ENCODE results near the gene NDFIP2.

The NDFIP2 gene

GRCh38 chr13:79543883-79544282 is 62.9 kb downstream of the NDFIP2 start:
- no peak for TF ChIP-seq SPI1 (IDR thresholded peaks at IDR 0.05; ENCODE audit: borderline replicate concordance, low read depth)
- no peak for TF ChIP-seq POLR2AphosphoS5 (IDR thresholded peaks at IDR 0.05; ENCODE audit: low read depth)
- TF ChIP-seq CTCF (IDR thresholded peaks at IDR 0.05; ENCODE audit: insufficient read depth, low read length) = no peak
- TF ChIP-seq GABPA (IDR thresholded peaks at IDR 0.05; ENCODE audit: low read depth) = no peak
- TF ChIP-seq REST (IDR thresholded peaks at IDR 0.05; ENCODE audit: insufficient replicate concordance, low read depth) = no peak
- DNase-seq (ENCODE audit: low read depth in 1 of 2, low spot score in 1 of 2) = no peak
- no peaks in the 10 kb centered on the region for H3K27me3 ChIP-seq (ENCODE audit: insufficient read depth, poor library complexity, severe bottlenecking)
- no peak overlapping the region for H3K27ac ChIP-seq (replicated peaks)
- H3K4me3 ChIP-seq (replicated peaks; ENCODE audit: insufficient read depth, low read length) = no peak overlapping the region

GRCh38 chr13:79547211-79548195 is 66.5 kb downstream of the NDFIP2 start:
- Histone ChIP-seq H3K4me3 (replicated peaks; ENCODE audit: insufficient read depth, low read length) (no peak overlapping the region), H3K27ac (replicated peaks) (no peak overlapping the region), H3K27me3 (ENCODE audit: insufficient read depth, poor library complexity, severe bottlenecking) (no peaks in the 10 kb centered on the region)
- no peak for DNase-seq (ENCODE audit: low read depth in 1 of 2, low spot score in 1 of 2)
- TF ChIP-seq GABPA (IDR thresholded peaks at IDR 0.05; ENCODE audit: low read depth) (no peak), REST (IDR thresholded peaks at IDR 0.05; ENCODE audit: insufficient replicate concordance, low read depth) (no peak), SPI1 (IDR thresholded peaks at IDR 0.05; ENCODE audit: borderline replicate concordance, low read depth) (no peak), CTCF (IDR thresholded peaks at IDR 0.05; ENCODE audit: insufficient read depth, low read length) (no peak), POLR2AphosphoS5 (IDR thresholded peaks at IDR 0.05; ENCODE audit: low read depth) (no peak)

- DNase-seq (ENCODE audit: low read depth in 1 of 2, low spot score in 1 of 2) = no peak
- Histone ChIP-seq H3K27ac (replicated peaks) (no peak overlapping the region), H3K4me3 (replicated peaks; ENCODE audit: insufficient read depth, low read length) (no peak overlapping the region), H3K27me3 (ENCODE audit: insufficient read depth, poor library complexity, severe bottlenecking) (no peaks in the 10 kb centered on the region)
- no peak for TF ChIP-seq REST (IDR thresholded peaks at IDR 0.05; ENCODE audit: insufficient replicate concordance, low read depth)
- no peak for TF ChIP-seq SPI1 (IDR thresholded peaks at IDR 0.05; ENCODE audit: borderline replicate concordance, low read depth)
- TF ChIP-seq GABPA (IDR thresholded peaks at IDR 0.05; ENCODE audit: low read depth) = no peak
- TF ChIP-seq CTCF (IDR thresholded peaks at IDR 0.05; ENCODE audit: insufficient read depth, low read length) = no peak
- no peak for TF ChIP-seq POLR2AphosphoS5 (IDR thresholded peaks at IDR 0.05; ENCODE audit: low read depth)
Measured at GRCh38 chr13:79548902-79549301, 67.9 kb downstream of the NDFIP2 start.

Data from HL-60 (cell line).